ENCODE results near the gene MYOM3. TPM values are rescaled to one million over a fixed set of nuclear protein-coding genes. Genes with fewer than 3 reads are reported as not detected.
A peak's percentile ranks its signal among the peaks of the same experiment; 100 is the strongest.

MYOM3 gene
- total and polyA plus RNA-seq, 2 of the 13 experiments (the other 11 are each of a cell fraction or from before 2014, with no cell fraction given), result 5.8 to 15.3 TPM

DNA sequence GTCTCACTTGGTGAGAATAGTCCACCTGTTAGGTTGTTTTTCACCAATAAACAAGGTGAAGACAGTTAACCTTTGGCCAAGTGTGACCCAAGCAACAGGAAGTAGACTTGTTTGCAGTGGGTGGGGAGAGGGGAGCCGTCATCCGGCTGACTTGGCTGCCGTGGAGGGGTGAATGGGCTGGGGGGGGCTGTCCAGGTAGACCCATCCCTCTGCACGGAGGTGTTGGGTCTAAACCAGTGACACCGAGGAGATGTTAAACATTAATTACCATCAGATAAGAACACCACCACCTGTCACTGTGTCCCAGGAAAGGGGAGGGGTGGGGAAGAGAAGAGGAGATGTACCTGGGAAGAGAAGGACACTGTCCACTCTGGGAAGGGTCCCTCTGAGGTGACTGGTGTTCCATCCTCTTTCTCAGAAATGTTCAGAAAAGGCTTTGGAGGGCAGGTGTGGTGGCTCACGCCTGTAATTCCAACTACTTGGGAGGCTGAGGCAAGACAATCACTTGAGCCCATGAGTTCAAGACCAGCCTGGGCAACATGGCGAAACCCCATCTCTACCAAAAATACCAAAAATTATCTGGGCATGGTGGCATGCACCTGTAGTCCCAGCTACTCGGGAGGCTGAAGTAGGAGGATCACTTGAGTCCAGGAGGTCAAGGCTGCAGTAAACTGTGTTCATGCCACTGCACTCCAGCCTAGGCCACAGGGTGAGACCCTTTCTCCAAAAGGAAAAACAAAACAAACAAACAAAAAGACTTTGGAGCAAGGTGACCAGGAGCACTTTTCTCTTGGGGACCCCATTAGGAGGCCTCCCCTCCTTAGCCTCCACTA, 6.7 kb upstream of the MYOM3 start (continued):
- TF ChIP-seq ZNF782 (CRISPR knock-in tag; IDR thresholded peaks at IDR 0.05; ENCODE audit: borderline replicate concordance), result no peak
- TF ChIP-seq ZNF317 (CRISPR knock-in tag; IDR thresholded peaks at IDR 0.05), result peak; percentile 56; the same call in 1 of the 2 replicates
- TF ChIP-seq, protein P1, sequence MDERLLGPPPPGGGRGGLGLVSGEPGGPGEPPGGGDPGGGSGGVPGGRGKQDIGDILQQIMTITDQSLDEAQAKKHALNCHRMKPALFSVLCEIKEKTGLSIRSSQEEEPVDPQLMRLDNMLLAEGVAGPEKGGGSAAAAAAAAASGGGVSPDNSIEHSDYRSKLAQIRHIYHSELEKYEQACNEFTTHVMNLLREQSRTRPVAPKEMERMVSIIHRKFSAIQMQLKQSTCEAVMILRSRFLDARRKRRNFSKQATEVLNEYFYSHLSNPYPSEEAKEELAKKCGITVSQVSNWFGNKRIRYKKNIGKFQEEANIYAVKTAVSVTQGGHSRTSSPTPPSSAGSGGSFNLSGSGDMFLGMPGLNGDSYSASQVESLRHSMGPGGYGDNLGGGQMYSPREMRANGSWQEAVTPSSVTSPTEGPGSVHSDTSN (CRISPR knock-in tag; IDR thresholded peaks at IDR 0.05), result peak; percentile 42; the same call in 1 of the 2 replicates
- TF ChIP-seq, protein P2, sequence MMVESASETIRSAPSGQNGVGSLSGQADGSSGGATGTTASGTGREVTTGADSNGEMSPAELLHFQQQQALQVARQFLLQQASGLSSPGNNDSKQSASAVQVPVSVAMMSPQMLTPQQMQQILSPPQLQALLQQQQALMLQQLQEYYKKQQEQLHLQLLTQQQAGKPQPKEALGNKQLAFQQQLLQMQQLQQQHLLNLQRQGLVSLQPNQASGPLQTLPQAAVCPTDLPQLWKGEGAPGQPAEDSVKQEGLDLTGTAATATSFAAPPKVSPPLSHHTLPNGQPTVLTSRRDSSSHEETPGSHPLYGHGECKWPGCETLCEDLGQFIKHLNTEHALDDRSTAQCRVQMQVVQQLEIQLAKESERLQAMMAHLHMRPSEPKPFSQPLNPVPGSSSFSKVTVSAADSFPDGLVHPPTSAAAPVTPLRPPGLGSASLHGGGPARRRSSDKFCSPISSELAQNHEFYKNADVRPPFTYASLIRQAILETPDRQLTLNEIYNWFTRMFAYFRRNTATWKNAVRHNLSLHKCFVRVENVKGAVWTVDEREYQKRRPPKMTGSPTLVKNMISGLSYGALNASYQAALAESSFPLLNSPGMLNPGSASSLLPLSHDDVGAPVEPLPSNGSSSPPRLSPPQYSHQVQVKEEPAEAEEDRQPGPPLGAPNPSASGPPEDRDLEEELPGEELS (CRISPR knock-in tag; IDR thresholded peaks at IDR 0.05), result peak; percentile 92
- TF ChIP-seq ZNF430 (CRISPR knock-in tag; IDR thresholded peaks at IDR 0.05), result no peak
- TF ChIP-seq ZBTB42 (CRISPR knock-in tag; IDR thresholded peaks at IDR 0.05), result no peak
- TF ChIP-seq HMG20B (CRISPR knock-in tag; conservative IDR thresholded peaks at IDR 0.05), result no peak; the same call in 1 of the 2 replicates
- TF ChIP-seq ZNF777 (CRISPR knock-in tag; IDR thresholded peaks at IDR 0.05), result no peak
- TF ChIP-seq PHF8 (CRISPR knock-in tag; IDR thresholded peaks at IDR 0.05), result no peak
- TF ChIP-seq RFX1 (IDR thresholded peaks at IDR 0.05), result no peak
- TF ChIP-seq, protein P3, sequence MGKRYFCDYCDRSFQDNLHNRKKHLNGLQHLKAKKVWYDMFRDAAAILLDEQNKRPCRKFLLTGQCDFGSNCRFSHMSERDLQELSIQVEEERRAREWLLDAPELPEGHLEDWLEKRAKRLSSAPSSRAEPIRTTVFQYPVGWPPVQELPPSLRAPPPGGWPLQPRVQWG (CRISPR knock-in tag; IDR thresholded peaks at IDR 0.05; ENCODE audit: borderline replicate concordance, low read depth), result no peak
- TF ChIP-seq HES4 (CRISPR knock-in tag; IDR thresholded peaks at IDR 0.05; ENCODE audit: borderline replicate concordance), result no peak
- TF ChIP-seq TCF7 (IDR thresholded peaks at IDR 0.05; ENCODE audit: low read depth), result no peak
- TF ChIP-seq IRX3 (CRISPR knock-in tag; IDR thresholded peaks at IDR 0.05; ENCODE audit: borderline replicate concordance, low read depth), result no peak
- peak; percentile 66; the same call in 1 of the 2 replicates for TF ChIP-seq CREM (IDR thresholded peaks at IDR 0.05)
- TF ChIP-seq CREM (CRISPR knock-in tag; IDR thresholded peaks at IDR 0.05), result no peak
- no peak for TF ChIP-seq NCOA5 (CRISPR knock-in tag; IDR thresholded peaks at IDR 0.05)
- no peak for TF ChIP-seq KLF6 (CRISPR knock-in tag; IDR thresholded peaks at IDR 0.05)
- TF ChIP-seq ZBTB38 (CRISPR knock-in tag; IDR thresholded peaks at IDR 0.05), result no peak
- TF ChIP-seq MIER2 (CRISPR knock-in tag; IDR thresholded peaks at IDR 0.05), result peak; percentile 34; the same call in 1 of the 2 replicates
- TF ChIP-seq, protein P4, sequence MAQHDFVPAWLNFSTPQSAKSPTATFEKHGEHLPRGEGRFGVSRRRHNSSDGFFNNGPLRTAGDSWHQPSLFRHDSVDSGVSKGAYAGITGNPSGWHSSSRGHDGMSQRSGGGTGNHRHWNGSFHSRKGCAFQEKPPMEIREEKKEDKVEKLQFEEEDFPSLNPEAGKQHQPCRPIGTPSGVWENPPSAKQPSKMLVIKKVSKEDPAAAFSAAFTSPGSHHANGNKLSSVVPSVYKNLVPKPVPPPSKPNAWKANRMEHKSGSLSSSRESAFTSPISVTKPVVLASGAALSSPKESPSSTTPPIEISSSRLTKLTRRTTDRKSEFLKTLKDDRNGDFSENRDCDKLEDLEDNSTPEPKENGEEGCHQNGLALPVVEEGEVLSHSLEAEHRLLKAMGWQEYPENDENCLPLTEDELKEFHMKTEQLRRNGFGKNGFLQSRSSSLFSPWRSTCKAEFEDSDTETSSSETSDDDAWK (CRISPR knock-in tag; IDR thresholded peaks at IDR 0.05), result no peak
- no peak for TF ChIP-seq SP140L (CRISPR knock-in tag; IDR thresholded peaks at IDR 0.05; ENCODE audit: borderline replicate concordance)
- no peak for TF ChIP-seq ZNF20 (CRISPR knock-in tag; IDR thresholded peaks at IDR 0.05)
- TF ChIP-seq, protein P5, sequence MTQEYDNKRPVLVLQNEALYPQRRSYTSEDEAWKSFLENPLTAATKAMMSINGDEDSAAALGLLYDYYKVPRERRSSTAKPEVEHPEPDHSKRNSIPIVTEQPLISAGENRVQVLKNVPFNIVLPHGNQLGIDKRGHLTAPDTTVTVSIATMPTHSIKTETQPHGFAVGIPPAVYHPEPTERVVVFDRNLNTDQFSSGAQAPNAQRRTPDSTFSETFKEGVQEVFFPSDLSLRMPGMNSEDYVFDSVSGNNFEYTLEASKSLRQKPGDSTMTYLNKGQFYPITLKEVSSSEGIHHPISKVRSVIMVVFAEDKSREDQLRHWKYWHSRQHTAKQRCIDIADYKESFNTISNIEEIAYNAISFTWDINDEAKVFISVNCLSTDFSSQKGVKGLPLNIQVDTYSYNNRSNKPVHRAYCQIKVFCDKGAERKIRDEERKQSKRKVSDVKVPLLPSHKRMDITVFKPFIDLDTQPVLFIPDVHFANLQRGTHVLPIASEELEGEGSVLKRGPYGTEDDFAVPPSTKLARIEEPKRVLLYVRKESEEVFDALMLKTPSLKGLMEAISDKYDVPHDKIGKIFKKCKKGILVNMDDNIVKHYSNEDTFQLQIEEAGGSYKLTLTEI (CRISPR knock-in tag; conservative IDR thresholded peaks at IDR 0.05), result no peak
- no peak for TF ChIP-seq ZNF569 (CRISPR knock-in tag; IDR thresholded peaks at IDR 0.05; ENCODE audit: borderline replicate concordance)
- TF ChIP-seq ATM (IDR thresholded peaks at IDR 0.05; ENCODE audit: borderline replicate concordance), result no peak

Data from HepG2 (cell line).